ENCODE data around the gene PTPRA.

GRCh38 chr20:2859330-2860121 is 13.8 kb upstream of the PTPRA start:
- TF ChIP-seq POLR2A (IDR thresholded peaks at IDR 0.05; ENCODE audit: low read depth, low read length) (no peak), USF2 (IDR thresholded peaks at IDR 0.05; ENCODE audit: low read depth, low read length) (no peak), CHD1 (IDR thresholded peaks at IDR 0.05; ENCODE audit: low read depth, low read length) (no peak)

Data from IMR-90 (cell line).